NB4 (cell line): ENCODE results near the gene MTFMT.

ENCODE experiments used
- CTCF ChIP-seq: IDR thresholded peaks from one replicate; pipeline ENCODE4 v1.5.1; 2012; ENCODE audit warnings: low read depth, low read length
- MAX ChIP-seq: IDR thresholded peaks from 2 replicates; pipeline ENCODE4 v1.6.1; 2011; ENCODE audit warnings: low read depth, low read length
- POLR2A ChIP-seq: IDR thresholded peaks from 2 replicates; pipeline ENCODE4 v1.6.1; 2011; ENCODE audit warnings: mild to moderate bottlenecking; ENCODE audit not compliant: insufficient read length; ENCODE audit errors: extremely low read depth

GRCh38 chr15:64997745-64998375 lies 31.6 kb downstream of the MTFMT start:
- TF ChIP-seq CTCF (no peak), POLR2A (no peak), MAX (no peak)
